ENCODE results near the gene PRSS38. TPM values are rescaled to one million over a fixed set of nuclear protein-coding genes. Genes with fewer than 3 reads are reported as not detected.

PRSS38 gene
- total RNA-seq, 1 donor from 2014 or later, result not detected

GRCh38 chr1:227889047-227889862 lies 73.8 kb downstream of the PRSS38 start:
- peak; percentile 17 for DNase-seq
- no peak overlapping the region for H3K27ac Mint-ChIP-seq (ENCODE audit: unreplicated experiment)

GRCh38 chr1:227889863-227890405 lies 74.5 kb downstream of the PRSS38 start:
- Mint-ChIP-seq H3K27me3 (ENCODE audit: unreplicated experiment) (no peaks in the 10 kb centered on the region), H3K4me3 (ENCODE audit: unreplicated experiment) (no peak overlapping the region), H3K9me3 (ENCODE audit: unreplicated experiment) (no peaks in the 10 kb centered on the region), H3K4me1 (ENCODE audit: low read depth, unreplicated experiment) (peaks cover 2% of the 10 kb centered on the region), H3K27ac (ENCODE audit: unreplicated experiment) (no peak overlapping the region), H3K36me3 (ENCODE audit: unreplicated experiment) (no peaks in the 10 kb centered on the region)
- no peak for TF ChIP-seq CTCF (IDR thresholded peaks at IDR 0.05; ENCODE audit: partially characterized antibody, unreplicated experiment)
- no peak for DNase-seq

More at GRCh38 chr1:227889047-227889862, 73.8 kb downstream of the PRSS38 start:
- no peak for TF ChIP-seq CTCF (IDR thresholded peaks at IDR 0.05; ENCODE audit: partially characterized antibody, unreplicated experiment)
- peaks cover 2% of the 10 kb centered on the region for H3K4me1 Mint-ChIP-seq (ENCODE audit: low read depth, unreplicated experiment)
- no peaks in the 10 kb centered on the region for H3K27me3 Mint-ChIP-seq (ENCODE audit: unreplicated experiment)
- no peaks in the 10 kb centered on the region for H3K36me3 Mint-ChIP-seq (ENCODE audit: unreplicated experiment)
- H3K4me3 Mint-ChIP-seq (ENCODE audit: unreplicated experiment), result no peak overlapping the region
- H3K9me3 Mint-ChIP-seq (ENCODE audit: unreplicated experiment), result no peaks in the 10 kb centered on the region

- Mint-ChIP-seq H3K27me3 (ENCODE audit: unreplicated experiment) (no peaks in the 10 kb centered on the region), H3K4me3 (ENCODE audit: unreplicated experiment) (no peak overlapping the region), H3K9me3 (ENCODE audit: unreplicated experiment) (peaks cover 2% of the 10 kb centered on the region), H3K4me1 (ENCODE audit: low read depth, unreplicated experiment) (peaks cover under 1% of the 10 kb centered on the region), H3K36me3 (ENCODE audit: unreplicated experiment) (no peaks in the 10 kb centered on the region), H3K27ac (ENCODE audit: unreplicated experiment) (no peak overlapping the region)
- no peak for TF ChIP-seq CTCF (IDR thresholded peaks at IDR 0.05; ENCODE audit: partially characterized antibody, unreplicated experiment)
- DNase-seq, result no peak
Observed at GRCh38 chr1:227890451-227891222, 75.2 kb downstream of the PRSS38 start.

- H3K27me3 Mint-ChIP-seq (ENCODE audit: unreplicated experiment), result no peaks in the 10 kb centered on the region
- peak; percentile 13 for DNase-seq
- no peaks in the 10 kb centered on the region for H3K36me3 Mint-ChIP-seq (ENCODE audit: unreplicated experiment)
- no peak overlapping the region for H3K4me3 Mint-ChIP-seq (ENCODE audit: unreplicated experiment)
- peaks cover 2% of the 10 kb centered on the region for H3K9me3 Mint-ChIP-seq (ENCODE audit: unreplicated experiment)
- no peak for TF ChIP-seq CTCF (IDR thresholded peaks at IDR 0.05; ENCODE audit: partially characterized antibody, unreplicated experiment)
- no peaks in the 10 kb centered on the region for H3K4me1 Mint-ChIP-seq (ENCODE audit: low read depth, unreplicated experiment)
- H3K27ac Mint-ChIP-seq (ENCODE audit: unreplicated experiment), result no peak overlapping the region
Observed at GRCh38 chr1:227891223-227891954, 75.9 kb downstream of the PRSS38 start.

All from glutamatergic neuron (in vitro differentiated cells).